OCI-LY1 (cell line): ENCODE data around the gene RANBP17.

Experiments
- H2AFZ ChIP-seq: fragments of 200-600 bp; sonication (generic), shearing (Covaris generic); 2 replicates; pipeline ENCODE4 v1.6.0; 2014; ENCODE audit warnings: antibody characterized with exemption, mild to moderate bottlenecking, low read length
- H3F3A ChIP-seq: fragments of 200-600 bp; sonication (generic), shearing (Covaris generic); 2 replicates; pipeline ENCODE4 v1.6.0; 2014; ENCODE audit warnings: mild to moderate bottlenecking, antibody characterized with exemption, low read length, moderate library complexity; ENCODE audit not compliant: insufficient read depth
- H3K27ac ChIP-seq: fragments of 200-600 bp; sonication (generic); 2 replicates; pipeline ENCODE4 v1.5.1; 2014; ENCODE audit warnings: low read length, mixed run types, mild to moderate bottlenecking, low read depth; ENCODE audit not compliant: poor library complexity, severe bottlenecking
- H3K27me3 ChIP-seq: fragments of 200-600 bp; sonication (generic); 2 replicates; pipeline ENCODE4 v1.6.0; 2014; ENCODE audit warnings: antibody characterized with exemption, mild to moderate bottlenecking, low read length, moderate library complexity; ENCODE audit not compliant: insufficient read depth
- H3K36me3 ChIP-seq: fragments of 200-600 bp; sonication (generic); 2 replicates; pipeline ENCODE4 v1.6.1; 2014; ENCODE audit warnings: mild to moderate bottlenecking, antibody characterized with exemption, low read length, moderate library complexity, mixed read lengths; ENCODE audit not compliant: insufficient read depth
- H3K4me1 ChIP-seq: fragments of 200-600 bp; sonication (generic); 2 replicates; pipeline ENCODE4 v1.5.1; 2014; ENCODE audit warnings: mild to moderate bottlenecking, low read length, moderate library complexity; ENCODE audit not compliant: insufficient read depth, severe bottlenecking
- H3K4me2 ChIP-seq: fragments of 200-600 bp; sonication (generic), shearing (Covaris generic); 2 replicates; pipeline ENCODE4 v1.6.1; 2014; ENCODE audit warnings: low read length
- H3K4me3 ChIP-seq: fragments of 200-600 bp; sonication (generic); 2 replicates; pipeline ENCODE4 v1.5.1; 2014; ENCODE audit warnings: low read length, low read depth, mild to moderate bottlenecking, mixed read lengths; ENCODE audit not compliant: poor library complexity, severe bottlenecking
- H3K79me2 ChIP-seq: fragments of 200-600 bp; shearing (Covaris generic); 2 replicates; pipeline ENCODE4 v1.6.1; 2016; ENCODE audit warnings: mixed run types, low read length, mixed read lengths; ENCODE audit not compliant: insufficient read depth
- H3K9ac ChIP-seq: fragments of 200-600 bp; sonication (generic), shearing (Covaris generic); 2 replicates; pipeline ENCODE4 v1.6.1; 2014; ENCODE audit warnings: mild to moderate bottlenecking, low read length, mixed read lengths
- H3K9me2 ChIP-seq: fragments of 200-600 bp; sonication (generic), shearing (Covaris generic); 2 replicates; pipeline ENCODE4 v1.6.1; 2014; ENCODE audit warnings: low read depth, mild to moderate bottlenecking, low read length, mixed read lengths
- H3K9me3 ChIP-seq: fragments of 200-600 bp; shearing (Covaris generic); 2 replicates; pipeline ENCODE4 v1.6.1; 2014; ENCODE audit warnings: low read length, mixed read lengths
- H4K20me1 ChIP-seq: fragments of 200-600 bp; sonication (generic), shearing (Covaris generic); 2 replicates; pipeline ENCODE4 v1.6.0; 2016; ENCODE audit warnings: mild to moderate bottlenecking, low read length; ENCODE audit not compliant: insufficient read depth
- EZH2 ChIP-seq: fragments of 200-600 bp; sonication (generic), shearing (Covaris generic); IDR thresholded peaks from 2 replicates; pipeline ENCODE4 v1.8.0; 2017; ENCODE audit warnings: borderline replicate concordance, mixed run types, mild to moderate bottlenecking, antibody characterized with exemption, low read length, moderate library complexity, mixed read lengths
- TF ChIP-seq, protein P1 (sequence below): fragments of 200-600 bp; sonication (generic), shearing (Covaris generic); IDR thresholded peaks from 2 replicates; pipeline ENCODE4 v1.5.1; 2017; ENCODE audit warnings: mild to moderate bottlenecking, antibody characterized with exemption, low read length, moderate library complexity, mixed read lengths

RANBP17 gene

DNA sequence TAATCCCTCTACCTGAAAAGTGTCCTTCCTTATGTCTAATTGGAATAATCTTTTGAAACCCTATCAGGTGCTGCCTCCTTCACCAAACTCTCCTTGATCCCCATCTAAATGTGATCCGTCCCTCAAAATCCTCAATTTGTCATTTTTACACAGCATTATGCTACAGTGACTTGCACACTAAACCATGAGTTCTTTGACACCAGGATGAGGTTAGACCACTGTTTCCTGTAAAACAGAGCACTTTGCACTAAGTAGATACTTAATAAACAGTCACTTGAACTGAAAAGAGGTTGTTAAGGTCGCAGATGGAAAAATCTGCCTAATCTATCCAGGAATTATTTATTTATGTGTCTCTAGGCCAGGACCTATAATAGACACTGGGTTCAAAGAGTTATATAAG, 403.0 kb downstream of the RANBP17 start:
- no peak overlapping the region for H3K4me2 ChIP-seq
- H3K9me2 ChIP-seq, result no peaks in the 10 kb centered on the region
- no peaks in the 10 kb centered on the region for H3F3A ChIP-seq
- no peak overlapping the region for H3K4me3 ChIP-seq
- H3K27me3 ChIP-seq, result no peaks in the 10 kb centered on the region
- no peaks in the 10 kb centered on the region for H3K4me1 ChIP-seq
- no peak overlapping the region for H2AFZ ChIP-seq
- no peaks in the 10 kb centered on the region for H4K20me1 ChIP-seq
- H3K9ac ChIP-seq, result no peak overlapping the region
- no peaks in the 10 kb centered on the region for H3K9me3 ChIP-seq
- H3K27ac ChIP-seq, result no peak overlapping the region
- no peaks in the 10 kb centered on the region for H3K79me2 ChIP-seq
- H3K36me3 ChIP-seq, result no peaks in the 10 kb centered on the region
- TF ChIP-seq, protein P1, sequence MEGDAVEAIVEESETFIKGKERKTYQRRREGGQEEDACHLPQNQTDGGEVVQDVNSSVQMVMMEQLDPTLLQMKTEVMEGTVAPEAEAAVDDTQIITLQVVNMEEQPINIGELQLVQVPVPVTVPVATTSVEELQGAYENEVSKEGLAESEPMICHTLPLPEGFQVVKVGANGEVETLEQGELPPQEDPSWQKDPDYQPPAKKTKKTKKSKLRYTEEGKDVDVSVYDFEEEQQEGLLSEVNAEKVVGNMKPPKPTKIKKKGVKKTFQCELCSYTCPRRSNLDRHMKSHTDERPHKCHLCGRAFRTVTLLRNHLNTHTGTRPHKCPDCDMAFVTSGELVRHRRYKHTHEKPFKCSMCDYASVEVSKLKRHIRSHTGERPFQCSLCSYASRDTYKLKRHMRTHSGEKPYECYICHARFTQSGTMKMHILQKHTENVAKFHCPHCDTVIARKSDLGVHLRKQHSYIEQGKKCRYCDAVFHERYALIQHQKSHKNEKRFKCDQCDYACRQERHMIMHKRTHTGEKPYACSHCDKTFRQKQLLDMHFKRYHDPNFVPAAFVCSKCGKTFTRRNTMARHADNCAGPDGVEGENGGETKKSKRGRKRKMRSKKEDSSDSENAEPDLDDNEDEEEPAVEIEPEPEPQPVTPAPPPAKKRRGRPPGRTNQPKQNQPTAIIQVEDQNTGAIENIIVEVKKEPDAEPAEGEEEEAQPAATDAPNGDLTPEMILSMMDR, result no peak
- TF ChIP-seq EZH2, result no peak

DNA sequence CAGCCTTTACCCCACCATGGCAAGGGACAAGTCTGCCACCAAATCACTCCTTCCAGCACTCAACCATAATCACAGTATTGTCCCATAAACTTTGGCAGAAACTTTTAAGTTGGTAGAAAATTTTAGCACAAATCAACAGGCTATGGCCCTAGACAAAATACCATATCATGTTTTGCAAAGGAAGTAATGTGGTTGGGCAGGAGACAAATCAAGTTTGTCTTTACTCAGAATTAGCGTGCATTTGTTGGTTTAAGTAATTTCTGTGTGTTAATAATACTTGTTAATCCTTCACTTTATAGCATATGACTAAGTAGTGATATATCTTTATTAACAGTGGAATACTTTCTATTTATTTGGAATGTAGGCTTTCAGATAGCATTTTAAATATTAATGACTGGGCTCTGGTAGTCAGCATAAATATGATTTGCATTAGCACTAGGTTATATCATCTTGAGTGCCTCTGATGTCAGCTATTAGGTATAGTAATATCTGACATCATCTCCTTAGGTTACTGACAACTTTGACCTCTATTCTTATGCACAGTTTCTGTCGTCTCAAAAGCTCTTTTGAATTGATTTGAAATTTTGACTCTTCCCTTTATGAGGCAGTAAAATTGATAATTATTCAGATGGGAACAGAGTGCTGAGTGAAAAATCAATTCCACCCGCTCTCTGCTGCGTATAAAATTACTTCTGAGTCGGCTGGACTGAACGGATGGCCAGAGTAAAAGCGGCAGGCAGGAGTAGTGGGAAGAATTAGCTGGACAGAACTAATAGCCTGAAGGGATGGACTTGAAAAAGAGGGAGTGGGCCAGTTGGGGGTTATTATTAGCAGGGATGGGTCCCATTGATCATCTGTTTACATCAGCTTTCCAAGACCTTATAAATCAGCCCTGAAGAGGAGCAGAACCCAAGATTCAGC, 407.1 kb downstream of the RANBP17 start:
- H2AFZ ChIP-seq, result no peak overlapping the region

DNA sequence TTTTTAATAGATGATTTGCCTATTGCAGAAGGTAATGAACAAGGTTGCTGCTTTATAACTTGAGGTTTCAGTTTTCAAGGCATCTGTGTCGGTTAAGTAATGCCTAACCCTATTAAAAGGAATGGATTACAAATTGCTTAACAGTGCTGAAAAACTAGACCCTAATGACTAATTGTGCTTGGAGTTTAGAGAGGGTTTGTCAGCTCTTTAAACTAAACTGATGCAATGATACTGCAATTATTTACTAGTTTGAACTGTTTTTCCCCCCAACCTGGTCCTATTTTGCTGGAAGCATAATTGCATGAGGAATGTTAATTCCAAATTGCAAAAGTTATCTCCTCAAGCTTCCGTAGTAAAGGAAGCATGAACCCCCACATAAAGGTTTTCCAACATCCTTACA, 407.9 kb downstream of the RANBP17 start:
- Histone ChIP-seq H3F3A (no peaks in the 10 kb centered on the region), H3K4me1 (no peaks in the 10 kb centered on the region), H3K9ac (no peak overlapping the region), H3K79me2 (no peaks in the 10 kb centered on the region), H3K36me3 (no peaks in the 10 kb centered on the region), H3K9me2 (no peaks in the 10 kb centered on the region), H3K4me3 (no peak overlapping the region), H3K27ac (no peak overlapping the region), H3K9me3 (no peaks in the 10 kb centered on the region), H2AFZ (no peak overlapping the region), H4K20me1 (no peaks in the 10 kb centered on the region), H3K27me3 (no peaks in the 10 kb centered on the region), H3K4me2 (no peak overlapping the region)
- TF ChIP-seq, protein P1, result no peak
- no peak for TF ChIP-seq EZH2

More for the DNA sequence above, 407.1 kb downstream of the RANBP17 start:
- H3K79me2 ChIP-seq, result no peaks in the 10 kb centered on the region
- no peaks in the 10 kb centered on the region for H3K36me3 ChIP-seq
- no peaks in the 10 kb centered on the region for H3K4me1 ChIP-seq
- no peaks in the 10 kb centered on the region for H3K9me2 ChIP-seq
- no peak for TF ChIP-seq EZH2
- TF ChIP-seq, protein P1, result no peak
- H3K9ac ChIP-seq, result no peak overlapping the region
- no peak overlapping the region for H3K27ac ChIP-seq
- no peaks in the 10 kb centered on the region for H4K20me1 ChIP-seq
- H3K4me3 ChIP-seq, result no peak overlapping the region
- no peaks in the 10 kb centered on the region for H3F3A ChIP-seq
- H3K27me3 ChIP-seq, result no peaks in the 10 kb centered on the region
- no peaks in the 10 kb centered on the region for H3K9me3 ChIP-seq
- H3K4me2 ChIP-seq, result no peak overlapping the region
